IMR-90 (cell line): ENCODE results near the gene GPR33. TPM values are rescaled to one million over a fixed set of nuclear protein-coding genes. Genes with fewer than 3 reads are reported as not detected.

Source experiments
- ATAC-seq: fragments of 200-7000 bp; cut with Tn5 transposase; 2 replicates; pipeline ENCODE4 v1.9.1; 2020; ENCODE audit warnings: low read depth, mild to moderate bottlenecking, moderate library complexity
- BruUV-seq: library from RNA; stranded (reverse); fragments of 400-500 nt; replicated peaks from 2 replicates; lab custom pipeline; 2021; lab: Mats Ljungman, UMichigan
- CTCF ChIA-PET: fragments of 300-600 bp; formaldehyde crosslinking; extraction: SDS; loops from one replicate; lab custom pipeline; 2021; ENCODE audit warnings: antibody characterized with exemption; lab: Yijun Ruan, JAX
- POLR2A ChIA-PET: fragments of 300-600 bp; sonication (Branson Sonifier 250); formaldehyde crosslinking; loops from one replicate; lab custom pipeline; 2022; ENCODE audit warnings: antibody characterized with exemption; ENCODE audit not compliant: unreplicated experiment; lab: Charles Lee
- DNase-seq: peaks from one replicate; pipeline ENCODE4 v3.0.0; 2013
- H2AFZ ChIP-seq: replicated peaks from 2 replicates; pipeline ENCODE3; 2013; ENCODE audit warnings: low read length, mild to moderate bottlenecking; ENCODE audit not compliant: poor library complexity
- H2AK5ac ChIP-seq: 2 replicates; pipeline ENCODE4 v1.6.1; 2013; ENCODE audit warnings: low read depth, low read length, inconsistent platforms
- H2AK9ac ChIP-seq: replicated peaks from 2 replicates; pipeline ENCODE3; 2013; ENCODE audit warnings: mild to moderate bottlenecking, low read depth, low read length, moderate library complexity; ENCODE audit not compliant: poor library complexity
- H2BK120ac ChIP-seq: 2 replicates; pipeline ENCODE4 v1.6.1; 2013; ENCODE audit warnings: low read depth, low read length, inconsistent platforms
- H2BK15ac ChIP-seq: 3 replicates; pipeline ENCODE4 v1.6.1; 2013; ENCODE audit warnings: low read depth, low read length, inconsistent platforms
- H2BK20ac ChIP-seq: 2 replicates; pipeline ENCODE4 v1.6.1; 2013; ENCODE audit warnings: low read depth, mild to moderate bottlenecking, inconsistent platforms, low read length, moderate library complexity
- H2BK5ac ChIP-seq: 2 replicates; pipeline ENCODE4 v1.6.1; 2013; ENCODE audit warnings: mild to moderate bottlenecking, low read depth, low read length, inconsistent platforms; ENCODE audit not compliant: poor library complexity, severe bottlenecking
- H3K14ac ChIP-seq: replicated peaks from 2 replicates; pipeline ENCODE4 v1.6.1; 2013; ENCODE audit warnings: low read depth, low read length, inconsistent platforms
- H3K18ac ChIP-seq: 2 replicates; pipeline ENCODE4 v1.6.1; 2013; ENCODE audit warnings: low read depth, low read length, control low read depth
- H3K23ac ChIP-seq: 2 replicates; pipeline ENCODE4 v1.6.1; 2013; ENCODE audit warnings: low read depth, low read length, inconsistent platforms
- H3K27ac ChIP-seq: 2 replicates; pipeline ENCODE4 v1.5.1; 2013; ENCODE audit warnings: mild to moderate bottlenecking, control low read depth, low read length; ENCODE audit not compliant: insufficient read depth
- H3K27me3 ChIP-seq: 2 replicates; pipeline ENCODE4 v1.6.1; 2013; ENCODE audit warnings: low read length; ENCODE audit not compliant: control insufficient read depth, insufficient read depth
- H3K36me3 ChIP-seq: 2 replicates; pipeline ENCODE4 v1.6.1; 2013; ENCODE audit warnings: low read length, mixed read lengths; ENCODE audit not compliant: control insufficient read depth, insufficient read depth
- H3K4ac ChIP-seq: 2 replicates; pipeline ENCODE4 v1.6.1; 2013; ENCODE audit warnings: low read depth, low read length, inconsistent platforms
- H3K4me1 ChIP-seq: 2 replicates; pipeline ENCODE4 v1.6.1; 2013; ENCODE audit warnings: low read length, mixed read lengths; ENCODE audit not compliant: control insufficient read depth, insufficient read depth
- H3K4me2 ChIP-seq: 2 replicates; pipeline ENCODE4 v1.6.1; 2013; ENCODE audit warnings: low read depth, mild to moderate bottlenecking, control low read depth, low read length, moderate library complexity
- H3K4me3 ChIP-seq: 2 replicates; pipeline ENCODE4 v1.5.1; 2013; ENCODE audit warnings: low read depth, mild to moderate bottlenecking, control low read depth, low read length, moderate library complexity; ENCODE audit not compliant: insufficient read depth
- H3K56ac ChIP-seq: 2 replicates; pipeline ENCODE4 v1.6.1; 2013; ENCODE audit warnings: low read length, inconsistent platforms; ENCODE audit not compliant: insufficient read depth; ENCODE audit errors: extremely low read depth
- H3K79me1 ChIP-seq, 2 experiments: 2 replicates each; pipeline ENCODE4 v1.6.1; 2013; ENCODE audit warnings: low read length in 2 of 2, inconsistent platforms in 1 of 2, low read depth in 1 of 2
- H3K9ac ChIP-seq: 2 replicates; pipeline ENCODE4 v1.6.1; 2013; ENCODE audit warnings: low read depth, low read length, control low read depth
- H3K9me1 ChIP-seq: 2 replicates; pipeline ENCODE4 v1.6.1; 2013; ENCODE audit warnings: low read length, inconsistent platforms; ENCODE audit not compliant: insufficient read depth
- H3K9me3 ChIP-seq: 2 replicates; pipeline ENCODE4 v1.6.1; 2013; ENCODE audit warnings: low read length; ENCODE audit not compliant: control insufficient read depth, insufficient read depth
- H4K20me1 ChIP-seq: 2 replicates; pipeline ENCODE4 v1.6.1; 2013; ENCODE audit warnings: low read length, inconsistent platforms; ENCODE audit not compliant: insufficient read depth
- H4K5ac ChIP-seq: 2 replicates; pipeline ENCODE4 v1.6.1; 2013; ENCODE audit warnings: mild to moderate bottlenecking, low read depth, low read length, control low read depth
- H4K8ac ChIP-seq, 2 experiments: 2 replicates each; pipeline ENCODE4 v1.6.1; 2013; ENCODE audit warnings: low read depth in 2 of 2, low read length in 2 of 2, control low read depth in 1 of 2, inconsistent platforms in 1 of 2
- H4K91ac ChIP-seq: 2 replicates; pipeline ENCODE4 v1.6.1; 2013; ENCODE audit warnings: low read depth, low read length, inconsistent platforms; ENCODE audit not compliant: insufficient read depth
- BHLHE40 ChIP-seq: fragments of 150-350 bp; IDR thresholded peaks from 2 replicates; pipeline ENCODE4 v1.6.1; 2016; ENCODE audit warnings: mild to moderate bottlenecking, low read depth, low read length
- CEBPB ChIP-seq: IDR thresholded peaks from 2 replicates; pipeline ENCODE4 v1.6.1; 2012; ENCODE audit warnings: low read depth, low read length, improper control_type of control experiment
- CHD1 ChIP-seq: IDR thresholded peaks from 2 replicates; pipeline ENCODE4 v1.6.1; 2012; ENCODE audit warnings: low read depth, low read length, improper control_type of control experiment
- FOS ChIP-seq: fragments of 150-350 bp; IDR thresholded peaks from 2 replicates; pipeline ENCODE4 v1.6.1; 2016; ENCODE audit warnings: low read depth, low read length
- MAFK ChIP-seq: IDR thresholded peaks from 2 replicates; pipeline ENCODE4 v1.6.1; 2012; ENCODE audit warnings: low read depth, low read length, improper control_type of control experiment
- MAZ ChIP-seq: IDR thresholded peaks from 2 replicates; pipeline ENCODE4 v1.6.1; 2012; ENCODE audit warnings: low read depth, mild to moderate bottlenecking, low read length, improper control_type of control experiment, moderate library complexity, borderline replicate concordance
- MXI1 ChIP-seq: IDR thresholded peaks from 2 replicates; pipeline ENCODE4 v1.6.1; 2012; ENCODE audit warnings: low read depth, mild to moderate bottlenecking, low read length, moderate library complexity, borderline replicate concordance
- NFE2L2 ChIP-seq: fragments of 150-350 bp; IDR thresholded peaks from 2 replicates; pipeline ENCODE4 v1.6.1; 2016; ENCODE audit warnings: low read depth, mild to moderate bottlenecking, low read length
- POLR2A ChIP-seq: IDR thresholded peaks from 2 replicates; pipeline ENCODE4 v1.6.1; 2012; ENCODE audit warnings: mild to moderate bottlenecking, low read depth, low read length
- RAD21 ChIP-seq: IDR thresholded peaks from 2 replicates; pipeline ENCODE4 v1.6.1; 2012; ENCODE audit warnings: low read length, improper control_type of control experiment
- RCOR1 ChIP-seq: IDR thresholded peaks from 2 replicates; pipeline ENCODE4 v1.6.1; 2012; ENCODE audit warnings: mild to moderate bottlenecking, low read length, improper control_type of control experiment; ENCODE audit not compliant: insufficient replicate concordance
- RFX5 ChIP-seq: IDR thresholded peaks from 2 replicates; pipeline ENCODE4 v1.8.0; 2012; ENCODE audit warnings: low read depth, mild to moderate bottlenecking, low read length, moderate library complexity
- SMC3 ChIP-seq: fragments of 150-350 bp; IDR thresholded peaks from 2 replicates; pipeline ENCODE4 v1.6.1; 2016; ENCODE audit warnings: low read depth, mild to moderate bottlenecking, antibody characterized with exemption, low read length, moderate library complexity
- WGBS, 2 experiments: methylation state at CpG; one replicate each; pipeline versions ENCODE4 v1.1.5 to v1.1.7; 2013; ENCODE audit warnings: missing lambda C conversion rate in 2 of 2; ENCODE audit not compliant: insufficient read length in 1 of 2; ENCODE audit errors: extremely low coverage in 2 of 2; 5-methylcytosine and 5-hydroxymethylcytosine counted together
- dilution Hi-C: fragments of 300-500 bp; cut with HindIII; formaldehyde crosslinking; loops from one replicate; pipeline ENCODE4 v1.14.3; 2018; ENCODE audit warnings: low sequenced_read_pairs; ENCODE audit not compliant: unreplicated experiment
- in situ Hi-C: fragments of 300-500 bp; cut with MboI; formaldehyde crosslinking; loops from 3 replicates; pipeline ENCODE4 v1.14.3; 2019; ENCODE audit warnings: low sequenced_read_pairs, inconsistent platforms, mixed read lengths
- intact Hi-C: fragments of 100-400 bp; cut with micrococcal nuclease; formaldehyde crosslinking; loops from 2 replicates; pipeline ENCODE4 v1.10.0; 2022
- polyA plus RNA-seq, 3 experiments: library from polyadenylated mRNA; depleted of rRNA; stranded (reverse); fragments of >200 nt; gene quantifications; 2 replicates each; pipeline ENCODE4 v1.2.3, GENCODE V29; 2012; ENCODE audit warnings: low replicate concordance in 1 of 3
- total RNA-seq: library from RNA; depleted of rRNA; stranded (reverse); fragments of >200 nt; gene quantifications from 2 replicates; pipeline ENCODE4 v1.2.3, GENCODE V29; 2012
- TF ChIP-seq, protein P1 (sequence below): conservative IDR thresholded peaks from 2 replicates; pipeline ENCODE4 v1.5.1; 2012; ENCODE audit warnings: mild to moderate bottlenecking, low read depth, low read length, improper control_type of control experiment
- TF ChIP-seq, protein P2 (sequence below): fragments of 150-350 bp; IDR thresholded peaks from 2 replicates; pipeline ENCODE4 v1.6.1; 2017; ENCODE audit warnings: mild to moderate bottlenecking, antibody characterized with exemption, low read length, low read depth
- TF ChIP-seq, protein P3 (sequence below): fragments of 150-350 bp; IDR thresholded peaks from 2 replicates; pipeline ENCODE4 v1.6.1; 2016; ENCODE audit warnings: low read depth, mild to moderate bottlenecking, low read length, moderate library complexity, borderline replicate concordance

The GPR33 gene
- total and polyA plus RNA-seq, 2 of the 4 experiments (the other 2 are of a cell fraction), result not detected

DNA sequence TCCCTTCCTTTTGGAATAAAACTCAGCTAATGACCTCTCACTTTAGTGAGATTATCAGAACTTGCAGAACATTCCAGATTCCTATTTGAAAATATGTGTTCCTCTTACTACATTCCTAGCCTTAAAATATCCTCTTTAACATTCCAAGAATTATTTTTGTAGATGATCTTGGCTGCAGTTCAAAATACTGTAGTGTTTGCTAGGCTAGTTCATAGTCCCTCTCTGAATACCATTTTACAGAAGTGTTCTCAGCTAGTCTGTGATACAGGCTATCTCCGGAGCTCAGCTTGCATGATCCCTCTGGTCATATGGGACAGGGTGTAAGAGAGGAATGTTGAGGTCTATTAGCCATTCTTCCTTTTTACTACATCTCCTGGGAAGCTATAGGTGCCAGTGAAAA is 17.6 kb upstream of the GPR33 start:
- Histone ChIP-seq H3K14ac (no peak overlapping the region), H2BK120ac (peak overlapping the region; percentile 77), H3K18ac (no peak overlapping the region), H3K23ac (no peak overlapping the region), H3K56ac (no peak overlapping the region), H4K8ac (no peak overlapping the region), H3K4me2 (peak overlapping the region; percentile 41), H3K4ac (no peak overlapping the region), H4K20me1 (no peaks in the 10 kb centered on the region), H3K9me1 (no peaks in the 10 kb centered on the region), H3K27ac (peak overlapping the region; percentile 9; the same call in 1 of the 2 replicates), H2AK9ac (no peak overlapping the region), H3K4me1 (peaks cover 7% of the 10 kb centered on the region), H2BK5ac (peak overlapping the region; percentile 27), H2AFZ (peak overlapping the region; percentile 65), H2BK20ac (peak overlapping the region; percentile 7; the same call in 1 of the 2 replicates), H3K4me3 (no peak overlapping the region), H3K9me3 (no peaks in the 10 kb centered on the region), H3K79me1 (no peaks in the 10 kb centered on the region), H3K9ac (no peak overlapping the region), H4K5ac (no peak overlapping the region), H3K27me3 (peaks cover 3% of the 10 kb centered on the region; the same call in 1 of the 2 replicates), H2BK15ac (no peak overlapping the region), H4K91ac (no peak overlapping the region), H3K36me3 (no peaks in the 10 kb centered on the region), H2AK5ac (no peak overlapping the region)
- no CpG with 5 or more reads among the region's 1 CpG for WGBS, 2 experiments
- BruUV-seq, result no TSS peak
- ChIA-PET CTCF (interaction anchor here (0.6 to 1.1 kb wide), 4 partner anchors 507 to 1055 kb away, joined by 3 read pairs; no protein-coding TSS in a partner anchor), POLR2A (no interaction called here)
- DNase-seq, result peak; percentile 61
- in situ Hi-C loops (loop anchor here (25.0 kb wide), 1 partner anchor 957 kb away; no protein-coding TSS in a partner anchor), intact Hi-C loops (no loop called here), dilution Hi-C loops (no loop called here)
- TF ChIP-seq RAD21, result no peak
- no peak for TF ChIP-seq POLR2A
- no peak for TF ChIP-seq SMC3
- TF ChIP-seq, protein P1, sequence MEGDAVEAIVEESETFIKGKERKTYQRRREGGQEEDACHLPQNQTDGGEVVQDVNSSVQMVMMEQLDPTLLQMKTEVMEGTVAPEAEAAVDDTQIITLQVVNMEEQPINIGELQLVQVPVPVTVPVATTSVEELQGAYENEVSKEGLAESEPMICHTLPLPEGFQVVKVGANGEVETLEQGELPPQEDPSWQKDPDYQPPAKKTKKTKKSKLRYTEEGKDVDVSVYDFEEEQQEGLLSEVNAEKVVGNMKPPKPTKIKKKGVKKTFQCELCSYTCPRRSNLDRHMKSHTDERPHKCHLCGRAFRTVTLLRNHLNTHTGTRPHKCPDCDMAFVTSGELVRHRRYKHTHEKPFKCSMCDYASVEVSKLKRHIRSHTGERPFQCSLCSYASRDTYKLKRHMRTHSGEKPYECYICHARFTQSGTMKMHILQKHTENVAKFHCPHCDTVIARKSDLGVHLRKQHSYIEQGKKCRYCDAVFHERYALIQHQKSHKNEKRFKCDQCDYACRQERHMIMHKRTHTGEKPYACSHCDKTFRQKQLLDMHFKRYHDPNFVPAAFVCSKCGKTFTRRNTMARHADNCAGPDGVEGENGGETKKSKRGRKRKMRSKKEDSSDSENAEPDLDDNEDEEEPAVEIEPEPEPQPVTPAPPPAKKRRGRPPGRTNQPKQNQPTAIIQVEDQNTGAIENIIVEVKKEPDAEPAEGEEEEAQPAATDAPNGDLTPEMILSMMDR, result no peak
- no peak for TF ChIP-seq MAFK
- no peak for TF ChIP-seq CHD1
- TF ChIP-seq NFE2L2, result no peak
- TF ChIP-seq, protein P2, sequence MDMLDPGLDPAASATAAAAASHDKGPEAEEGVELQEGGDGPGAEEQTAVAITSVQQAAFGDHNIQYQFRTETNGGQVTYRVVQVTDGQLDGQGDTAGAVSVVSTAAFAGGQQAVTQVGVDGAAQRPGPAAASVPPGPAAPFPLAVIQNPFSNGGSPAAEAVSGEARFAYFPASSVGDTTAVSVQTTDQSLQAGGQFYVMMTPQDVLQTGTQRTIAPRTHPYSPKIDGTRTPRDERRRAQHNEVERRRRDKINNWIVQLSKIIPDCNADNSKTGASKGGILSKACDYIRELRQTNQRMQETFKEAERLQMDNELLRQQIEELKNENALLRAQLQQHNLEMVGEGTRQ, result no peak
- no peak for TF ChIP-seq CEBPB
- no peak for TF ChIP-seq MAZ
- no peak for TF ChIP-seq FOS
- no peak for TF ChIP-seq BHLHE40
- TF ChIP-seq RCOR1, result no peak
- TF ChIP-seq, protein P3, sequence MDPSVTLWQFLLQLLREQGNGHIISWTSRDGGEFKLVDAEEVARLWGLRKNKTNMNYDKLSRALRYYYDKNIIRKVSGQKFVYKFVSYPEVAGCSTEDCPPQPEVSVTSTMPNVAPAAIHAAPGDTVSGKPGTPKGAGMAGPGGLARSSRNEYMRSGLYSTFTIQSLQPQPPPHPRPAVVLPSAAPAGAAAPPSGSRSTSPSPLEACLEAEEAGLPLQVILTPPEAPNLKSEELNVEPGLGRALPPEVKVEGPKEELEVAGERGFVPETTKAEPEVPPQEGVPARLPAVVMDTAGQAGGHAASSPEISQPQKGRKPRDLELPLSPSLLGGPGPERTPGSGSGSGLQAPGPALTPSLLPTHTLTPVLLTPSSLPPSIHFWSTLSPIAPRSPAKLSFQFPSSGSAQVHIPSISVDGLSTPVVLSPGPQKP, result no peak
- no peak for TF ChIP-seq MXI1
- no peak for TF ChIP-seq RFX5
- peak; percentile 91 for ATAC-seq
